Mesenchymal stem cell (in vitro differentiated cells and primary cell): ENCODE measurements around the gene DPEP2NB.
A peak's percentile ranks its signal among the peaks of the same experiment; 100 is the strongest.

Experiments used
- DNase-seq: peaks from one replicate; pipeline ENCODE4 v3.0.0-alpha.2; 2013
- H2AFZ ChIP-seq: one replicate; pipeline ENCODE4 v1.6.1; 2013; ENCODE audit warnings: low read depth, mild to moderate bottlenecking, control low read depth, inconsistent platforms, low read length, moderate library complexity
- H2AK5ac ChIP-seq: 2 replicates; pipeline ENCODE4 v1.6.1; 2013; ENCODE audit warnings: low read length, moderate library complexity, mild to moderate bottlenecking, inconsistent platforms; ENCODE audit not compliant: severe bottlenecking
- H2BK120ac ChIP-seq: one replicate; pipeline ENCODE4 v1.6.1; 2013; ENCODE audit warnings: low read depth, mild to moderate bottlenecking, inconsistent platforms, low read length, moderate library complexity
- H2BK12ac ChIP-seq, 2 experiments: one replicate each; pipeline ENCODE4 v1.6.1; 2013; ENCODE audit warnings: inconsistent platforms in 2 of 2, low read length in 2 of 2, mild to moderate bottlenecking in 2 of 2, moderate library complexity in 2 of 2, control low read depth in 1 of 2
- H2BK15ac ChIP-seq: one replicate; pipeline ENCODE4 v1.6.1; 2013; ENCODE audit warnings: mild to moderate bottlenecking, low read depth, inconsistent platforms; ENCODE audit not compliant: poor library complexity, severe bottlenecking
- H2BK5ac ChIP-seq: 2 replicates; pipeline ENCODE4 v1.6.1; 2013; ENCODE audit warnings: low read depth, mild to moderate bottlenecking, low read length, control low read depth, inconsistent platforms; ENCODE audit not compliant: poor library complexity, severe bottlenecking
- H3K14ac ChIP-seq, 2 experiments: one replicate each; pipeline ENCODE4 v1.6.1; 2013; ENCODE audit warnings: inconsistent platforms in 2 of 2, low read length in 2 of 2, control low read depth in 1 of 2, mild to moderate bottlenecking in 1 of 2, moderate library complexity in 1 of 2
- H3K18ac ChIP-seq, 2 experiments: one replicate each; pipeline ENCODE4 v1.6.1; 2013; ENCODE audit warnings: inconsistent platforms in 2 of 2, low read length in 2 of 2, control low read depth in 1 of 2, low read depth in 1 of 2, mild to moderate bottlenecking in 1 of 2
- H3K23ac ChIP-seq, 2 experiments: one replicate each; pipeline ENCODE4 v1.6.1; 2013; ENCODE audit warnings: inconsistent platforms in 2 of 2, low read length in 2 of 2, mild to moderate bottlenecking in 2 of 2, moderate library complexity in 2 of 2, control low read depth in 1 of 2
- H3K27ac ChIP-seq: 2 replicates; pipeline ENCODE4 v1.5.1; 2013; ENCODE audit warnings: mild to moderate bottlenecking, moderate library complexity, low read length, control low read depth, inconsistent platforms; ENCODE audit not compliant: poor library complexity, severe bottlenecking
- H3K27me3 ChIP-seq, 2 experiments: 2 replicates each; pipeline versions ENCODE4 v1.6.1 to v1.7.0; 2013; ENCODE audit warnings: low read length in 2 of 2, mild to moderate bottlenecking in 2 of 2, moderate library complexity in 2 of 2, control low read depth in 1 of 2, inconsistent platforms in 1 of 2; ENCODE audit not compliant: control insufficient read depth in 1 of 2, insufficient read depth in 1 of 2
- H3K36me3 ChIP-seq, 2 experiments: 2 replicates each; pipeline versions ENCODE4 v1.6.1 to v1.7.0; 2013; ENCODE audit warnings: low read length in 2 of 2, control low read depth in 1 of 2, inconsistent platforms in 1 of 2, low read depth in 1 of 2, mild to moderate bottlenecking in 1 of 2; ENCODE audit not compliant: insufficient read depth in 2 of 2, control insufficient read depth in 1 of 2
- H3K4ac ChIP-seq, 2 experiments: one replicate each; pipeline ENCODE4 v1.6.1; 2013; ENCODE audit warnings: inconsistent platforms in 2 of 2, low read length in 2 of 2, mild to moderate bottlenecking in 2 of 2, moderate library complexity in 2 of 2, control low read depth in 1 of 2, low read depth in 1 of 2
- H3K4me1 ChIP-seq: 2 replicates; pipeline ENCODE4 v1.6.1; 2013; ENCODE audit warnings: low read depth, low read length, control low read depth; ENCODE audit not compliant: control insufficient read depth, insufficient read depth
- H3K4me2 ChIP-seq: 2 replicates; pipeline ENCODE4 v1.6.1; 2013; ENCODE audit warnings: low read length, mild to moderate bottlenecking, inconsistent platforms; ENCODE audit not compliant: poor library complexity, severe bottlenecking
- H3K4me3 ChIP-seq, 2 experiments: 2 replicates each; pipeline versions ENCODE4 v1.5.1 to v1.7.0; 2013; ENCODE audit warnings: low read length in 2 of 2, mild to moderate bottlenecking in 2 of 2, control low read depth in 1 of 2, low read depth in 1 of 2; ENCODE audit not compliant: insufficient read depth in 1 of 2
- H3K79me1 ChIP-seq: replicated peaks from 2 replicates; pipeline ENCODE4 v1.6.1; 2013; ENCODE audit warnings: mild to moderate bottlenecking, control low read depth, low read length, inconsistent platforms; ENCODE audit not compliant: poor library complexity, severe bottlenecking
- H3K9ac ChIP-seq: 2 replicates; pipeline ENCODE4 v1.7.0; 2013; ENCODE audit warnings: mild to moderate bottlenecking, low read length, moderate library complexity
- H3K9me3 ChIP-seq: 2 replicates; pipeline ENCODE4 v1.7.0; 2013; ENCODE audit warnings: mild to moderate bottlenecking, low read length; ENCODE audit not compliant: control insufficient read depth
- H4K8ac ChIP-seq: one replicate; pipeline ENCODE4 v1.6.1; 2013; ENCODE audit warnings: inconsistent platforms, mild to moderate bottlenecking, low read length, moderate library complexity
- H4K91ac ChIP-seq: one replicate; pipeline ENCODE4 v1.6.1; 2013; ENCODE audit warnings: mild to moderate bottlenecking, low read length, inconsistent platforms
- WGBS: methylation state at CpG from one replicate; pipeline ENCODE4 v1.1.7; 2013; ENCODE audit warnings: mixed read lengths; 5-methylcytosine and 5-hydroxymethylcytosine counted together

DPEP2NB gene

GRCh38 chr16:67965668-67966548 lies 49.8 kb downstream of the DPEP2NB start:
- H3K4me2 ChIP-seq, result peak overlapping the region; percentile 25
- H4K8ac ChIP-seq, result peak overlapping the region; percentile 56
- peak overlapping the region in 1 of 2 experiments; percentile 95 for H3K23ac ChIP-seq
- H2AK5ac ChIP-seq, result peak overlapping the region; percentile 80
- H3K4ac ChIP-seq, result peak overlapping the region; percentile 58 to 75
- peak; percentile 9 for DNase-seq
- H2AFZ ChIP-seq, result no peak overlapping the region
- peak overlapping the region; percentile 85 for H4K91ac ChIP-seq
- H3K27ac ChIP-seq, result peak overlapping the region; percentile 62
- no peaks in the 10 kb centered on the region for H3K9me3 ChIP-seq
- H3K4me1 ChIP-seq, result peaks cover 45% of the 10 kb centered on the region
- H3K79me1 ChIP-seq, result peaks cover 31% of the 10 kb centered on the region
- H2BK120ac ChIP-seq, result peak overlapping the region; percentile 11
- H3K14ac ChIP-seq, result peak overlapping the region in 1 of 2 experiments; percentile 97
- peaks cover 39 to 45% of the 10 kb centered on the region in 2 experiments for H3K36me3 ChIP-seq
- peak overlapping the region; percentile 92 for H3K9ac ChIP-seq
- peak overlapping the region; percentile 33 to 98 for H3K18ac ChIP-seq
- peak overlapping the region; percentile 81 for H2BK5ac ChIP-seq
- peak overlapping the region; percentile 52 for H2BK15ac ChIP-seq
- peak overlapping the region; percentile 63 to 75 for H2BK12ac ChIP-seq
- H3K27me3 ChIP-seq, result no peaks in the 10 kb centered on the region
- H3K4me3 ChIP-seq, result peak overlapping the region in 1 of 2 experiments; percentile 85
- 87% methylated on average over 10 of the region's 11 CpGs for WGBS

GRCh38 chr16:67964477-67965131 lies 51.1 kb downstream of the DPEP2NB start:
- Histone ChIP-seq H2AFZ (no peak overlapping the region), H2BK120ac (no peak overlapping the region), H2BK12ac (no peak overlapping the region), H3K4me2 (no peak overlapping the region), H4K8ac (peak overlapping the region; percentile 35), H3K14ac (no peak overlapping the region), H2BK5ac (no peak overlapping the region), H3K27ac (no peak overlapping the region), H3K18ac (no peak overlapping the region), H3K9ac (no peak overlapping the region), H2BK15ac (no peak overlapping the region), H3K4ac (peak overlapping the region in 1 of 2 experiments; percentile 30), H3K36me3 (peaks cover 52 to 58% of the 10 kb centered on the region in 2 experiments), H3K79me1 (peaks cover 43% of the 10 kb centered on the region), H3K4me1 (peaks cover 55% of the 10 kb centered on the region), H2AK5ac (no peak overlapping the region), H3K4me3 (no peak overlapping the region), H3K23ac (peak overlapping the region in 1 of 2 experiments; percentile 94), H3K9me3 (no peaks in the 10 kb centered on the region), H3K27me3 (no peaks in the 10 kb centered on the region), H4K91ac (peak overlapping the region; percentile 4)
- DNase-seq, result no peak
- WGBS, result 96% methylated on average over 6 of the region's 6 CpGs

- no peak overlapping the region for H2AFZ ChIP-seq
- peak overlapping the region in 1 of 2 experiments; percentile 11 for H3K4me3 ChIP-seq
- H3K9ac ChIP-seq, result no peak overlapping the region
- WGBS, result 95% methylated on average over 32 of the region's 32 CpGs
- no peak overlapping the region for H3K27ac ChIP-seq
- H3K9me3 ChIP-seq, result no peaks in the 10 kb centered on the region
- no peak overlapping the region for H2AK5ac ChIP-seq
- no peak overlapping the region for H3K23ac ChIP-seq
- H3K27me3 ChIP-seq, result no peaks in the 10 kb centered on the region
- peak overlapping the region in 1 of 2 experiments; percentile 46 for H3K4ac ChIP-seq
- no peak overlapping the region for H3K18ac ChIP-seq
- H3K36me3 ChIP-seq, result peaks cover 60 to 66% of the 10 kb centered on the region in 2 experiments
- H2BK5ac ChIP-seq, result no peak overlapping the region
- H3K4me1 ChIP-seq, result peaks cover 54% of the 10 kb centered on the region
- no peak overlapping the region for H2BK12ac ChIP-seq
- H3K4me2 ChIP-seq, result no peak overlapping the region
- no peak overlapping the region for H4K91ac ChIP-seq
- no peak overlapping the region for H2BK15ac ChIP-seq
- no peak for DNase-seq
- no peak overlapping the region for H3K14ac ChIP-seq
- H4K8ac ChIP-seq, result no peak overlapping the region
- peaks cover 51% of the 10 kb centered on the region for H3K79me1 ChIP-seq
- no peak overlapping the region for H2BK120ac ChIP-seq
Observed at GRCh38 chr16:67963662-67964321, 51.9 kb downstream of the DPEP2NB start.
